AG09309 (cell line): Measurements from ENCODE around the gene RAD51B.

Source experiments
- DNase-seq: peaks from one replicate; pipeline ENCODE4 v3.0.0-alpha.2; 2010; ENCODE audit warnings: low read depth
- H3K4me3 ChIP-seq: 2 replicates; pipeline ENCODE4 v1.5.1; 2011; ENCODE audit warnings: mild to moderate bottlenecking, low read depth, low read length, moderate library complexity; ENCODE audit not compliant: control insufficient read depth
- CTCF ChIP-seq: IDR thresholded peaks from 2 replicates; pipeline ENCODE4 v1.5.1; 2011; ENCODE audit warnings: mild to moderate bottlenecking, low read depth, low read length, inconsistent platforms; ENCODE audit not compliant: insufficient read depth, control insufficient read depth; ENCODE audit errors: missing control alignments

Gene RAD51B

DNA sequence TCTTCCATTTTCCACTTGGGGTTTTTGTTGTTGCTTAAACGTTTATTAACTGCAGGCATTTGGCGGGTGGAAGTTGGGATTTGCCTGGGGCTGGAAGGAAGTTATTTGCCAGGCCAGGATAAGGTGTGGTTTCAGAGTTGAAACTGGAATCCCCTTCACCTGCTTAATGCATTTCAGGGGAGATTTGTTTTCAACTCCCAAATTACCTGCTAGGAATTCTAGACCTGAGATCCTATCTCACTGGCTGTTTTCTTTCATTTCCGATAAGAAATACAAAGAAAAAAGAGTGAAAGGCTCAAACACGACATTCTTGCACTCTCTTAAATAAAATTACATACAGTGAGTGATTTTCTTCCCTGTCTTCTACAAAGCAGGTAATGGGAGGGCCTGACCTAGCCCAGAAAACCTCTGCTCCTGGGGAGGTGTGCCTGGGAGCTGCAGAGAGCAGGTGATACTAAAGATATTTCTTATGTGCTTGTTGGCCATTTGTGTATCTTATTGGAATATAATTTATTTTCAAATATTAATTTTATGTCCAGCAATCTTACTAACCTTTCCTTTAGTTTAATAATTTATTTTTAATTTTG lies 695.1 kb downstream of the RAD51B start:
- no peak overlapping the region for H3K4me3 ChIP-seq
- no peak for DNase-seq
- no peak for TF ChIP-seq CTCF

GRCh38 chr14:68516342-68516741 lies 696.8 kb downstream of the RAD51B start:
- no peak for TF ChIP-seq CTCF
- no peak overlapping the region for H3K4me3 ChIP-seq
- no peak for DNase-seq

DNA sequence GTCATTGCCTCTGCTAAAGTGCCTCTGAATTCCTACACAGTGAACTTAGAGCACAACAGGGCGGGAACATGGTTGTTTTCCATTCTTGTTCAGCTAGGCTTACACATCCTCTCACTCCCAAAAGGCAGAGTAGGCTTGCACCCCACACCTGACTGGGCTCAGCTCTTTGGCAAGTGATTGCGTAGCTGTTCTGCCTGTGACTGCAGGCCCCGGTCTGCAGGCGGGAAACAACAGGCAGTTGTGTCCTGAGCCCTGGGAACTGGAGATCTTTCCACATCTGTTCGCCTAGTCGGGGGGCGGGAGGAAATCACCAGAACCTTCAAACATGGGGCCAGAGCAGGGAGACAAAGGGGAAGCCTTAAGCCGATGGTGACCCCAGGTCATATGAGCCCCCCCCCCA lies 698.6 kb downstream of the RAD51B start:
- DNase-seq = no peak

GRCh38 chr14:68518761-68519670 lies 699.4 kb downstream of the RAD51B start:
- DNase-seq = no peak
- no peak for TF ChIP-seq CTCF
- H3K4me3 ChIP-seq = no peak overlapping the region

More for the DNA sequence above, 698.6 kb downstream of the RAD51B start:
- no peak for TF ChIP-seq CTCF
- no peak overlapping the region for H3K4me3 ChIP-seq

DNA sequence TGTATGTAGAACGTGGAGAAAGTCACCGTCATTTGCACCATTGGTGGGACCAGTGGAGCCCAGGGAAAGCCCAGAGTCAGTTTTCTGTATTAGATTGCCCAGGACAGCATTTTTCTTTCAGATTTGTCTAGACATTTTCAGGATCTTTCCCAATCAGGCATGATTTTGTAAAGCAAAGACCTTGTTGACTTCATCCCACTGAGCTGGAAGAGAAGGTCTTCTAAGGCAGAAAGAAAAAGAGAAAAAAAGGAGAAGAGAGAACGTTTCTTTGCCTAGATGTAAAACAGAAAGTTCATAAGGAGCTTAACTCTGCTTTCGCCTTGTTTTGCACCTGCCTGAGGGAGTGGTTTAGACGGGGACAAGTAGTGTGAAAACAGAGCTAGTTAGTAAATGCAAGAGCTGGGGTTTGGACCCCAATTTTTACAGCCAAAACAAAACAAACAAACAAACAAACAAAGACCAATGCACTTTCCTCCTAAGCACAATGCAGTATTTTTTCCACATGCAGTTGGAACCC lies 700.1 kb downstream of the RAD51B start:
- no peak for TF ChIP-seq CTCF
- no peak overlapping the region for H3K4me3 ChIP-seq
- DNase-seq = no peak

DNA sequence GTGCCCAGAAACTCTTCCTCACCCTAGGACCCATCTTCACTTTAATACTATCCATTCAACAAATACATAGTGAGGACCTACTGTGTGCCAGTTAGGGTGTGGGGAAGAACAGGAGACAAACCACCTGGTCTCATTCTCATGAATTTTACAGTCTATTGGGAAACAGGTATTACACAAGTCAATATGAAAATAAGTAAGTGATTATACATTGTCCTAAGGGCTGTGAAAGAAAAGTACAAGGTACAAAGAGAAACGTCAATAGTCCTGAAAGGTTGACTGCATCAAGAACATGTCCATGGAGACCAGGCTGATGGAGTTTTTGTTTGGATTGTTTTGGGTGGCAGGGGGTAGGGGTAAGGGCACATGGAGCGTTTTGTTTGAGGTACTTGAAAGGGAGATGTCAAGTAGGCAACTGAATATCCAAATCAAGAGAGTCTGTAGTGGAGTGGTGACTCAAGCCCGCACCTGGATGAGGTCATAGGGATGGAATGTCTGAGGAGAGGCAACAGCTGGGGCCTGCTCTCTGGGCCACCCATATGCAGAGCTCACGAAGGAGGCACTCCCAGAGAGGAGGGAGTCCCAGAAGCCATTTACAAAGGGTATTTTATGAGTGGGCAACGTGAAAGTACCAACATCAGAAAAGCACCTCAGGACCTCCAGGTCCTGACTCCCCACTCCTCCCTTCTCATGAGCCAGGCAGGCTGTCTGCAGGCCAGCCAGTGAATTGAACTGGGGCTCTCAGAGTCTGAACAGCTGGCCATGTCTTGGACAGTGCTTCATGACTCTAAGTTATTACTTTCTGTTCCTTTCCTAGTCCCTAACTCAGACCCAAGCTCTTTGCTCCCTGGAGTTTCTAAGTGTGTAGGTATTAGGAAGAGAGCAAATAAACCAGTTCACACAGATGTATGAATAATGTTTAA lies 701.3 kb downstream of the RAD51B start:
- no peak for DNase-seq
- no peak overlapping the region for H3K4me3 ChIP-seq

More for the DNA sequence above, 701.3 kb downstream of the RAD51B start:
- TF ChIP-seq CTCF = no peak
